OCI-M1 (cell line): ENCODE data around the gene AGBL3.
"Not testable (repeated sequence)": the region's sequence is repeated elsewhere in the genome, so short reads cannot be mapped to it uniquely, and the experiment has no call there.

Experiments used
- DNase-seq: peaks from one replicate; lab custom pipeline; 2025; lab: John Stamatoyannopoulos, UW

The AGBL3 gene

GRCh38 chr7:135168489-135169140 is 182.3 kb downstream of the AGBL3 start:
- no peak for DNase-seq

DNA sequence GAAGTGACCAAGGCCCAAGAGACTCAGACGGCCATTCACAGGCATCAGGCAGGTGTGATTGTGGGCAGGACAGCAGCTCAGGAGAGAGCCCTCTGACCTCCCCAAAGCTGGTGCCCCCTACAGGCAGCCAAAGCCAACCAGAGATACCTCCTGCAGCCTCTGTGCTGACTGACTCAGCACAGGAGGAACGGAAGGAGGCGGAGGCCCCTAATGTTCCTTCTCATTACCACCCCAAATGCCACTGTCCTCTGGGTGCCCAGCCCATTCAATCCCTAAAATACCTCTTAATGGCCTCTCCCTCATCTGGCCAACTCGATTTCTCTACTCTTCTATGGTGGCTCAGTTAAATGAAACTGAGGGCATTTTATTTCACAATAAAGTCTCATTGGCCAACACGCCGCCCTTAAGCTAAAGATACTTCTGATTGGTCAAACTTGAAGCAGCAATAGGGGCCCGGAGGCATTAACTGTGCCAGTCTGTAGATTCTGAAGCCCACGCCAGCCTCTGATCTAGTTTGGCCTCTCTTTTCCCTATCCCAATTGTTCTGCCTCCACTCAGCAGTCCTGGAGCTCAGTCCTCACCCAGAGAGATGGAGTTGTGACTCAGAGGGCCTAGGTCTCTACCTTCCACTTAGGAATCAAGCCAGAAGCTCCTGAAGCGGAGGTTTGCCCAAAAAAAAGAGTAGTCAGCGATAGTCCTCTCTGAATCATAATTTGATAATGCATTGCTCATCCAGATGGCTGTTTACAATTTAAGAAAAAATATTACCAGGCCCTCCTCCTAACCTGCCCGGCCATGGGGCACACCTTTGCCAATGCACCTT is 183.0 kb downstream of the AGBL3 start:
- peak; percentile 38 for DNase-seq

- no peak for DNase-seq
Measured at GRCh38 chr7:135169964-135170273, 183.6 kb downstream of the AGBL3 start.

GRCh38 chr7:135170274-135170997 is 184.1 kb downstream of the AGBL3 start, which contains the start of gene CYREN:
CYREN (minus strand) TSS chr7:135170707; CDS start chr7:135168922, 1,785 bp downstream.
- DNase-seq, result peak; percentile 94

- DNase-seq, result not testable (repeated sequence)
Measured at GRCh38 chr7:135170998-135171481, 184.7 kb downstream of the AGBL3 start.

GRCh38 chr7:135171581-135172291 is 185.4 kb downstream of the AGBL3 start:
- DNase-seq, result not testable (repeated sequence)

GRCh38 chr7:135173916-135174315 is 187.6 kb downstream of the AGBL3 start:
- not testable (repeated sequence) for DNase-seq

DNA sequence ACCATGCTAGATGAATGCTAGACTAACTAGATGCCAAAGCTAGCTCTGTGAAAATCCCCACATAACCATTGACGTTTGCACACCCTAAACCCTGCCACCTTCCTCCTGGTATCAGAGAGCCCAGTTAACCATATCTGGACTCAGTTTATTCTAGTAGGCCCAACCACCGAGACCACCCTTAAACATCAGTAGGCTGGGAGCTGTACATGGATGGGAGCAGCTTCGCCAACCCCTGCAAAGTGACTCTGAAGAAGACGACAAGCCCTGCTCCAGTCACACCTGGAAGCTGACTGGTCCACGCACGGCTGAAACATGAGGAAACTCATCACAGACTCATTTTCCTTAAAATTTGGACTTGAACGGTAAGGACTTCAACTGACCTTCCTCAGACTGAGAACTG is 188.6 kb downstream of the AGBL3 start:
- no peak for DNase-seq

GRCh38 chr7:135175931-135176330 is 189.6 kb downstream of the AGBL3 start:
- DNase-seq, result no peak

DNA sequence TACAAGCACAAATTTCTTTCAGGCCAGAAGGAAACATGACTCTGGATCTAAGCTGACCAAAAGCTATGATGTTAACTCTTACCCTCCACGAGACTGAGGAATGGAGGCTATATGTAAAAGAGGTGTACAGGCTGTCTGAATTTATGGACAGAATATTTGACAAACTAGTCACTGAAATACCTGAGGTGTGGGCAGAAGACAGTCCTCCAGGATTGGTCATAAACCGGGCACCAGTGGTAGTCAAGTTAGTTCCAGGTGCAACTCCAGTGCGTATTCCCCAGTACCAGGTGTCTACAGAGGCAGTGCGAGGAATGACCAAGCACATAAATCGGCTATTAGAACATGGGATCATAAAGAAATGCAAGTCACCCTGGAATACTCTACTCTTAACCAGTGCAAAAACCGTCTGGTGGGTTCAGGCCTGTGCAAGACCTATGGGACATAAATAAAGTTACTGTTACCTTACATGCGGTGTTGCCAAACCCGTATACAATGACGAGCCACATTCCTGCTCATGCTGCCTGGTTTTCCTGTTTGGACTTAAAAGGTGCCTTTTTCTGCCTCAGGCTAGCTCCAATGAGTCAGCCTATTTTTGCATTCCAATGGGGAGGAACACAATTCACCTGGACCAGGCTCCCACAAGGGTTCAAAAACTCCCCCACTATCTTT is 190.9 kb downstream of the AGBL3 start:
- no peak for DNase-seq

DNA sequence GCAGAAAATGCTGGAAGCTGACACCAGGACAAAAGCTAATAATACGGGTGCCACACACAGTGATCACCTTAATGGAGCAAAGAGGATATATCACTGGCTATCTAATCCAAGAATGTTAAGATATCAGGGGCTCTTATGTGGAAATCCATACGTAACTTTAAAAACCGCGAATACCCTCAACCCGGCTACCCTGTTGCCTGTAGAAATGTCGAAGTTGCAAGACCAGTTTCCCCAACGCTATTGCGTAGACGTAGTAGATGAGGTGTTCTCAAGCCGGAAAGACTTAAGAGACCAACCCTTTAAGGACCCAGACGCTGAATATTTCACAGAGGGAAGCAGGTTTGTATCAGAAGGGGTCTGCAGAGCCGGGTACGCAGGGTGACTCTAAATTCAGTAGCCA is 192.1 kb downstream of the AGBL3 start:
- no peak for DNase-seq

DNA sequence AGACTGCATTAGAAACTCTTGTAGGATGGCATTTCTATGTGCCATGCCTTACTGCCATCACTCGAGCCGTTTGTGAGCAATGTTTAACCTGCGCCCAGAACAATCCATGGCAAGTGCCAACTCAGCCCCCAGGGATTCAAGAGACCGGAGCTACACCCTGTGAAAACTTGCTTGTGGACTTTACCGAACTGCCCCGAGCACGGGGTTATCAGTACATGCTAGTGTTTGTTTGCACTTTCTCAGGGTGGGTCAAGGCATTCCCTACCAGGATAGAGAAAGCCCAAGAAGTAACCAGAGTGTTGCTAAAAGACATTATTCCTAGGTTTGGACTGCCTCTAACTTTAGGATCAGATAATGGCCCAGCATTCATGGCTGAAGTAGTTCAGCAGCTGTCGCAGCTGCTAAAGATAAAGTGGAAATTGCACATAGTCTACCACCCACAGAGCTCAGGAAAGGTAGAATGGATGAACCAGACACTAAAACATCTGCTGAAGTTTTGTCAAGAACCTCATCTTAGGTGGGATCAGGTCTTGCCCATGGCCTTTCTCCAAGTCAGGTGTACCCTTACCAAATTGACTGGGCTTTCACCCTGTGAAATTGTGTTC is 193.1 kb downstream of the AGBL3 start:
- DNase-seq, result no peak

DNA sequence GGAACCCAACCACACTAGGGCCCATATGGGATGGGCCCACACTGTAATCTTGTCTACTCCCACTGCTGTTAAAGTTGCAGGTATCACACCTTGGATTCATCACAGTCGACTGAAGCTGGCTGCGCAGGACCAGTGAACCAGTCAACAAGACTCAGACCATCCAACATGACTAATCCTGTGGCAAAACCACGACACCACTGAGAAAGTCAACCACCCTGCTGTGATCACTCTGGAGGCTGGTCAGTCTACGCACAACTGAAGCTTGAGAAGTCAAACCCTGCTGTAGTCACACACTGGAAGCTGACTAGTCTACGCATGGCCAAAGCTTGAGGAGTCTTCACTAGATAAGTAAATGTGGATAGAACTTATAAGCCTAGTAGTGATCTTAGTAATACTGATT is 193.8 kb downstream of the AGBL3 start:
- no peak for DNase-seq

GRCh38 chr7:135181261-135181928 is 195.1 kb downstream of the AGBL3 start:
- no peak for DNase-seq

DNA sequence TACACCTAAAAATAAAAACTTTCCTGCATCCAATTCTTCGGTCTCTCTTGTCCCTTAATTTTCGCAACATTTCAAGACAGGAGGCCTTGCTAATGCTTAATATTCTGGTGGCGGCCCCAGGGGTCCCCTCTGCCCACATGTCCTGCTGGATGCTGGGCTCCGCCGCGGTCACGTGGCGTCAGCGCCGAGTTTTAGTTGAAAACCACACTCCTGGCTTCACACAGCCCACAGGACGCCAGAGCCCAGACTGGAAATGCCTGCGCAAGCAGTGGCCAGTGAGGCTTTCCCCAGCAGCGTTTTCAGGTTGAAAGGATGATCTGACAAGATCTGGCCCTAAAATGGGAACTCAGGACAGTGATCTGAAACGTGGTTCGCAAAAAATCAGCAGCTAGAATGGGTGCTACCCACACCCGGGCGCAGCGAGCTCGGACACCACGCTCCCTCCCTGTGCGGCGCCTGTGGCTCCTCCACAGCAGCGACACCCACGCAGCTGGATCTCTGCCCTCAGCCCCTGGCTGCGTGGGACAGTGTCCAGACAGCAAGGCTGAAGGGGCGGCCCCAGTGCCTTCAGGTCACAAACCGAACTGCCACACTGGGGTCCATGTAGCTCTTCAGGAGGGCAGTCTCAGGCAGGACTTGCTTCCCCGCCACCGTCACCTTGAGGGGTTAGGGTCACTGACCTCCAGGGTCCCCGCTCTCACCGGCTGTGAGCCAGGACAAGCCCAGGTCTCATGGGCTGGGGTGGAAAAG is 195.8 kb downstream of the AGBL3 start:
- no peak for DNase-seq

DNA sequence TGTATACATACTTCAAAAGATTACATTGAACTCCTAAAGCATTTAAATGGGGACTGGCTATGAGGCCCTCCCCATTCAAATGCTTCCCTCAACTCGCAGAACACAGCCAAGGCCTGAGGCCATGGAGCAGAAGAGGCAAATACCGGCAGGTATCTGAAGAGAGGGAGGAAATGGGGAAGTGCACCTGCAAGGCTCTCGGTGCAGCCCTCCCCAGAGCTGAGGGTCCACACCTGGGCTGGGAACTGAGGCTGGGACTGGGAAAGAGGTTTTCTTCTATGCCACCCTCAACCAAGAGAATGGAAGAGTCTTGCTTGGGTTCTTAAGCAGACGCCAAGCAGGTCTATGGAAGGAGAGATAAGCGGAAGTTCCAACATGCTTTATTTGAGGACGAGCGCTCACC is 197.2 kb downstream of the AGBL3 start:
- DNase-seq, result no peak

GRCh38 chr7:135184254-135184841 is 198.0 kb downstream of the AGBL3 start:
- DNase-seq, result no peak
